Peyer's patch (tissue), 4 donors: ENCODE results near the gene TMEM131L. TPM values are rescaled to one million over a fixed set of nuclear protein-coding genes. Genes with fewer than 3 reads are reported as not detected.

ENCODE experiments used
- DNase-seq, 3 donors: peaks; one replicate each; pipeline ENCODE4 v3.0.0-alpha.2; 2017 to 2019
- H3K27ac ChIP-seq, 4 donors: fragments of 200-600 bp; sonication (generic); one replicate each; pipeline ENCODE4 v1.5.1; 2016 to 2019
- H3K27me3 ChIP-seq, 2 donors: fragments of 200-600 bp; sonication (generic); one replicate each; pipeline ENCODE4 v1.5.1; 2019
- H3K36me3 ChIP-seq, 3 donors: fragments of 200-600 bp; sonication (generic); one replicate each; pipeline ENCODE4 v1.5.1; 2016 to 2019
- H3K4me1 ChIP-seq, 4 donors: fragments of 200-600 bp; sonication (generic); one replicate each; pipeline ENCODE4 v1.5.1; 2016 to 2019
- H3K4me3 ChIP-seq, 4 donors: fragments of 200-600 bp; sonication (generic); 1 replicate in 3 of 4; 2 replicates in 1 of 4; pipeline ENCODE4 v1.5.1; 2016 to 2019; ENCODE audit warnings: mild to moderate bottlenecking in 1 of 4
- H3K9me3 ChIP-seq, 4 donors: fragments of 200-600 bp; sonication (generic); one replicate each; pipeline ENCODE4 v1.5.1; 2016 to 2019; ENCODE audit warnings: mild to moderate bottlenecking in 1 of 4
- CTCF ChIP-seq, 6 experiments: fragments of 450-650 bp in 4 of 6; fragments of 200-600 bp in 2 of 6; sonication (generic) in 1 of 6; IDR thresholded peaks; one replicate each; pipeline ENCODE4 v1.5.1; 2017 to 2019; ENCODE audit warnings: antibody characterized with exemption in 6 of 6, mild to moderate bottlenecking in 3 of 6, moderate library complexity in 1 of 6
- POLR2A ChIP-seq, 2 donors: fragments of 450-650 bp; IDR thresholded peaks; one replicate each; pipeline ENCODE4 v1.5.1; 2017; ENCODE audit warnings: antibody characterized with exemption in 2 of 2, mild to moderate bottlenecking in 2 of 2, moderate library complexity in 2 of 2
- total RNA-seq, 4 donors: library from RNA; depleted of rRNA; stranded (reverse); fragments of >200 nt; gene quantifications; one replicate each; pipeline ENCODE4 v1.1.0, GENCODE V29; 2016

TMEM131L gene
- total RNA-seq, 4 donors from 2014 or later: 5.2 to 54.5 (median 7.0) TPM

- H3K9me3 ChIP-seq: no peaks in the 10 kb centered on the region
- no peak overlapping the region for H3K4me3 ChIP-seq
- DNase-seq: no peak
- TF ChIP-seq POLR2A (IDR thresholded peaks at IDR 0.05) (no peak), CTCF (IDR thresholded peaks at IDR 0.05) (no peak)
- no peaks in the 10 kb centered on the region for H3K36me3 ChIP-seq
- no peak overlapping the region for H3K27ac ChIP-seq
- H3K27me3 ChIP-seq: no peaks in the 10 kb centered on the region
- H3K4me1 ChIP-seq: no peaks in the 10 kb centered on the region
These were observed 44.9 kb downstream of the TMEM131L start for GRCh38 chr4:153511104-153511503.

GRCh38 chr4:153512162-153512852, 46.1 kb downstream of the TMEM131L start:
- H3K9me3 ChIP-seq: no peaks in the 10 kb centered on the region
- H3K27ac ChIP-seq: no peak overlapping the region
- H3K27me3 ChIP-seq: no peaks in the 10 kb centered on the region
- H3K4me1 ChIP-seq: no peaks in the 10 kb centered on the region
- no peaks in the 10 kb centered on the region for H3K36me3 ChIP-seq
- H3K4me3 ChIP-seq: no peak overlapping the region
- TF ChIP-seq POLR2A (IDR thresholded peaks at IDR 0.05) (no peak), CTCF (IDR thresholded peaks at IDR 0.05) (no peak)
- DNase-seq: no peak

- H3K27ac ChIP-seq: no peak overlapping the region
These were observed 46.9 kb downstream of the TMEM131L start for GRCh38 chr4:153512952-153513500.

GRCh38 chr4:153513596-153513995, 47.4 kb downstream of the TMEM131L start:
- no peaks in the 10 kb centered on the region for H3K36me3 ChIP-seq
- no peak for DNase-seq
- no peak overlapping the region for H3K4me3 ChIP-seq
- no peaks in the 10 kb centered on the region for H3K9me3 ChIP-seq
- H3K27me3 ChIP-seq: no peaks in the 10 kb centered on the region
- no peaks in the 10 kb centered on the region for H3K4me1 ChIP-seq
- peak overlapping the region in 1 of 4 donors; percentile 13 for H3K27ac ChIP-seq
- TF ChIP-seq CTCF (IDR thresholded peaks at IDR 0.05) (no peak), POLR2A (IDR thresholded peaks at IDR 0.05) (no peak)

More at GRCh38 chr4:153512952-153513500, 46.9 kb downstream of the TMEM131L start:
- Histone ChIP-seq H3K4me3 (no peak overlapping the region), H3K9me3 (no peaks in the 10 kb centered on the region), H3K36me3 (no peaks in the 10 kb centered on the region), H3K27me3 (no peaks in the 10 kb centered on the region), H3K4me1 (no peaks in the 10 kb centered on the region)
- DNase-seq: no peak
- TF ChIP-seq CTCF (IDR thresholded peaks at IDR 0.05): no peak
- no peak for TF ChIP-seq POLR2A (IDR thresholded peaks at IDR 0.05)

GRCh38 chr4:153514001-153514526, 47.9 kb downstream of the TMEM131L start:
- TF ChIP-seq POLR2A (IDR thresholded peaks at IDR 0.05) (no peak), CTCF (IDR thresholded peaks at IDR 0.05) (no peak)
- DNase-seq: no peak
- Histone ChIP-seq H3K27me3 (no peaks in the 10 kb centered on the region), H3K4me1 (no peaks in the 10 kb centered on the region), H3K27ac (peak overlapping the region in 1 of 4 donors; percentile 13), H3K36me3 (no peaks in the 10 kb centered on the region), H3K4me3 (no peak overlapping the region), H3K9me3 (no peaks in the 10 kb centered on the region)
